Measurements from ENCODE around the gene ALDH1A1.

Gene ALDH1A1

GRCh38 chr9:72960446-72960845, 7.6 kb upstream of the ALDH1A1 start:
- TF ChIP-seq, protein P1, sequence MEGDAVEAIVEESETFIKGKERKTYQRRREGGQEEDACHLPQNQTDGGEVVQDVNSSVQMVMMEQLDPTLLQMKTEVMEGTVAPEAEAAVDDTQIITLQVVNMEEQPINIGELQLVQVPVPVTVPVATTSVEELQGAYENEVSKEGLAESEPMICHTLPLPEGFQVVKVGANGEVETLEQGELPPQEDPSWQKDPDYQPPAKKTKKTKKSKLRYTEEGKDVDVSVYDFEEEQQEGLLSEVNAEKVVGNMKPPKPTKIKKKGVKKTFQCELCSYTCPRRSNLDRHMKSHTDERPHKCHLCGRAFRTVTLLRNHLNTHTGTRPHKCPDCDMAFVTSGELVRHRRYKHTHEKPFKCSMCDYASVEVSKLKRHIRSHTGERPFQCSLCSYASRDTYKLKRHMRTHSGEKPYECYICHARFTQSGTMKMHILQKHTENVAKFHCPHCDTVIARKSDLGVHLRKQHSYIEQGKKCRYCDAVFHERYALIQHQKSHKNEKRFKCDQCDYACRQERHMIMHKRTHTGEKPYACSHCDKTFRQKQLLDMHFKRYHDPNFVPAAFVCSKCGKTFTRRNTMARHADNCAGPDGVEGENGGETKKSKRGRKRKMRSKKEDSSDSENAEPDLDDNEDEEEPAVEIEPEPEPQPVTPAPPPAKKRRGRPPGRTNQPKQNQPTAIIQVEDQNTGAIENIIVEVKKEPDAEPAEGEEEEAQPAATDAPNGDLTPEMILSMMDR (IDR thresholded peaks at IDR 0.05; ENCODE audit: low read depth, low read length, missing control alignments), result no peak
- no peak for DNase-seq (ENCODE audit: extremely low read depth, low read depth)

DNA sequence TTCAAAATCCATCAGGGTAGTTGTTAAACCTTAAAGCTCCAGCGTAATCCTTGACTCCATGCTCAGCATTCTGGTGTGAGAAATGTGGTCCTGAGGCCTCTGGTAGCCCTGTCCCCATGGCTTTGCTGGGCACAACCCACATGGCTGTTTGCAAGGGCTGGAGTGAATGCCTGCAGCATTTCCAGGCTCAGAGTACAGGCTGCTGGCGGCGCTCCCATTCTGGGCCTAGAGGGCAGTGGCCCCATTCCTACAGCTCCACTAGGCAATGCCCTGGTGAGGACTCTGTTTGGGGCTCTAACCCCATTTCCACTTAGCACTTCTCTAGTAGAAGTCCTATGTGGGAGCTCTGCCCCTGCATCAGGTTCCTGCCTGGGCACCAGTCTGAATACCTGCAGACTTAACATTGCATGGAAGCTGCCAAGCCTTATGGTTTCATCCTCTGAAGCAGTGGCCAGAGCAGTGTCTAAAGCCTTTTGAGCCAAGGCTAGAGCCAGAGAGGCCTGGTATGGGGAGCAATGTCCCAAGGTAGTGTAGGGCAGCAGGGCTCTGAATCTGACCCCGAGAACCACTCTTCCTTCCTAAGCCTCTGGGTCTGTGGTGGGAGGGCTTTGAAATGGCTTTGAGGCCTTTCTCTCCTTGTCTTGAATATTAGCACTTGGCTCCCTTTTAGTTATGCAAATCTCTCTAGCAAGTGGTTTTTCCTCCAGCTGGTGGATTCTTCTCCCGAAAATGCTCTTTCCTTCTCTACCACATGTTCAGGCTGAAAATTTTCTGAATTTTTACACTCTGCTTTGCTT, 5.8 kb upstream of the ALDH1A1 start:
- TF ChIP-seq, protein P1 (IDR thresholded peaks at IDR 0.05; ENCODE audit: low read depth, low read length, missing control alignments), result no peak
- DNase-seq (ENCODE audit: extremely low read depth, low read depth), result no peak
- no peak overlapping the region for H3K4me3 ChIP-seq (replicated peaks; ENCODE audit: low read depth, low read length)

More at GRCh38 chr9:72960446-72960845, 7.6 kb upstream of the ALDH1A1 start:
- no peak overlapping the region for H3K4me3 ChIP-seq (replicated peaks; ENCODE audit: low read depth, low read length)

- no peak overlapping the region for H3K4me3 ChIP-seq (replicated peaks; ENCODE audit: low read depth, low read length)
- TF ChIP-seq, protein P1 (IDR thresholded peaks at IDR 0.05; ENCODE audit: low read depth, low read length, missing control alignments), result no peak
- no peak for DNase-seq (ENCODE audit: extremely low read depth, low read depth)
Observed at GRCh38 chr9:72955571-72955970, 2.7 kb upstream of the ALDH1A1 start.

- TF ChIP-seq, protein P1 (IDR thresholded peaks at IDR 0.05; ENCODE audit: low read depth, low read length, missing control alignments), result no peak
Observed at GRCh38 chr9:72955126-72955455, 2.2 kb upstream of the ALDH1A1 start.

DNA sequence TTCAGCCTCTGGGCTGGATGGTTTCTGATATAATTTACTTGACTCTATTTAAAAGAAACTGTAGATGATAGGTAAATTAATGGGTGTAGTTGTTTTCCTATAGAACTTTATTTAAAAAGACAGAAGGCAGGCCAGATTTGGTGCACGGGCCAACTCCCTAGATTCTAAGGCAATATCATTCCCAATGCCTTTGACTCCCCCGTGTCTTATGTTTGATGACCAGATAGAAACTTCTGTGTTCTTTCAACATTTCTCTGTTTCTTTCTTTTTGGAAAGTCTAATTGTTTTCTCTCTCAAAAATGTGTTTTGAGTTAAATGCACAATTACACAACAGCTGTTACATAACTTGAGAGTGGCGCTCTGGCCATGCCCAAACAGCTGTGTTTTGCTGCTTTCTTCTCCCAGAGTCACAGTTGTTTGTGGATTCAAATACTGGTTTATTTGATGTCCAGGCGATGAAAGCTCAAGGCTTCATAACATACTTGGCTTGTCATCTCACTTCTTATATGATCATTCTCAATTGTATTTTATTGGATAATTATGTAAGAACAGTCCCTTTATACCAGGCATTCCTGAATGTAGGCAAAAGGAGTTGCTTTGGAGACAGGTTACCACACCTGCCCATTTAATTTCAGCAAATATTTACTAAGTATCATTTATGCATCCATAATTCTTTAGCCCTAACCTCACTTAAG, 1.7 kb upstream of the ALDH1A1 start:
- TF ChIP-seq, protein P1 (IDR thresholded peaks at IDR 0.05; ENCODE audit: low read depth, low read length, missing control alignments), result no peak
- DNase-seq (ENCODE audit: extremely low read depth, low read depth), result no peak
- no peak overlapping the region for H3K4me3 ChIP-seq (replicated peaks; ENCODE audit: low read depth, low read length)

More at GRCh38 chr9:72955126-72955455, 2.2 kb upstream of the ALDH1A1 start:
- no peak overlapping the region for H3K4me3 ChIP-seq (replicated peaks; ENCODE audit: low read depth, low read length)
- no peak for DNase-seq (ENCODE audit: extremely low read depth, low read depth)

DNA sequence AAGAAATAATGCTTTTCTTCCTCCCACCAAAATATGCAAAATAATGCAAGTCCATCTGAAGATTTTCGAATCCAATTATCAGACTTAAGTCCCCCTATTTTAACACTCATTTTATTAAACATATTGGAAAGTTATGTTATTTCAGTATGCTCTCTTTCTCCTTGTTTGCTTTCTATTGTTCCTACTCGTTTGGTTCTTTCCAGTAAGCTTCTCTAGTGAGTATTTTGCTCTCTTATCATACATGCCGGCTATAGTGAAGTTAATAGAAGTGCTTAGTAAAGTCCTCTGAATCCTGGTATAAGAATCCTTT, 517 bp downstream of the ALDH1A1 start:
- TF ChIP-seq, protein P1 (IDR thresholded peaks at IDR 0.05; ENCODE audit: low read depth, low read length, missing control alignments), result no peak
- peak overlapping the region; percentile 26 for H3K4me3 ChIP-seq (replicated peaks; ENCODE audit: low read depth, low read length)
- DNase-seq (ENCODE audit: extremely low read depth, low read depth), result no peak
